GM18951 (cell line): ENCODE data around the gene AKNAD1.
"Not testable (repeated sequence)": the region's sequence is repeated elsewhere in the genome, so short reads cannot be mapped to it uniquely, and the experiment has no call there.

Source experiments
- POLR2A ChIP-seq: IDR thresholded peaks from 4 replicates; pipeline ENCODE4 v1.6.1; 2011; ENCODE audit warnings: mild to moderate bottlenecking; ENCODE audit not compliant: insufficient read length, insufficient read depth; ENCODE audit errors: extremely low read depth
- in situ Hi-C: fragments of 300-500 bp; cut with MboI; formaldehyde crosslinking; loops from one replicate; pipeline ENCODE4 v1.12.0; 2022; ENCODE audit warnings: low sequenced_read_pairs, mixed read lengths, inconsistent platforms; ENCODE audit not compliant: unreplicated experiment

AKNAD1 gene

GRCh38 chr1:108856994-108857393 is at the start of gene AKNAD1:
AKNAD1 (minus strand) TSS chr1:108857094; CDS start chr1:108852664, 4,430 bp downstream.
- in situ Hi-C loops = no loop called here
- TF ChIP-seq POLR2A = no peak

GRCh38 chr1:108901106-108901505 is 44.2 kb upstream of the AKNAD1 start:
- no peak for TF ChIP-seq POLR2A
- in situ Hi-C loops = no loop called here

- no peak for TF ChIP-seq POLR2A
- in situ Hi-C loops = no loop called here
These were observed 41.2 kb upstream of the AKNAD1 start for GRCh38 chr1:108897865-108898720.

GRCh38 chr1:108896146-108897145 is 39.6 kb upstream of the AKNAD1 start:
- in situ Hi-C loops = no loop called here
- no peak for TF ChIP-seq POLR2A

- in situ Hi-C loops = no loop called here
These were observed 36.2 kb upstream of the AKNAD1 start for GRCh38 chr1:108893141-108893530.

GRCh38 chr1:108892356-108893140 is 35.7 kb upstream of the AKNAD1 start:
- in situ Hi-C loops = no loop called here
- TF ChIP-seq POLR2A = no peak

More at GRCh38 chr1:108893141-108893530, 36.2 kb upstream of the AKNAD1 start:
- no peak for TF ChIP-seq POLR2A

- no peak for TF ChIP-seq POLR2A
- in situ Hi-C loops = no loop called here
These were observed 33.0 kb upstream of the AKNAD1 start for GRCh38 chr1:108889706-108890384.

- in situ Hi-C loops = not testable (repeated sequence)
These were observed 32.2 kb upstream of the AKNAD1 start for GRCh38 chr1:108889006-108889645.

- TF ChIP-seq POLR2A = no peak
- in situ Hi-C loops = no loop called here
These were observed 29.4 kb upstream of the AKNAD1 start for GRCh38 chr1:108886292-108886691.

GRCh38 chr1:108884968-108885367 is 28.1 kb upstream of the AKNAD1 start:
- in situ Hi-C loops = no loop called here
- no peak for TF ChIP-seq POLR2A

- no peak for TF ChIP-seq POLR2A
- in situ Hi-C loops = no loop called here
These were observed 25.9 kb upstream of the AKNAD1 start for GRCh38 chr1:108882837-108883236.

- in situ Hi-C loops = no loop called here
- no peak for TF ChIP-seq POLR2A
These were observed 24.5 kb upstream of the AKNAD1 start for GRCh38 chr1:108881369-108881768.
